Epithelial cell of proximal tubule (primary cell): ENCODE results near the gene ENTR1. TPM values are rescaled to one million over a fixed set of nuclear protein-coding genes. Genes with fewer than 3 reads are reported as not detected.

Experiments
- DNase-seq: peaks from one replicate; pipeline ENCODE4 v3.0.0-alpha.2; 2011; ENCODE audit warnings: low read depth
- H3K4me3 ChIP-seq: 2 replicates; pipeline ENCODE4 v1.5.1; 2011; ENCODE audit warnings: low read depth, mild to moderate bottlenecking, low read length
- total RNA-seq: library from RNA; depleted of rRNA; stranded (reverse); fragments of >200 nt; gene quantifications from 2 replicates; pipeline ENCODE4 v1.2.3, GENCODE V29; 2015
- TF ChIP-seq, protein P1 (sequence below): conservative IDR thresholded peaks from 2 replicates; pipeline ENCODE4 v1.5.1; 2012; ENCODE audit warnings: low read depth, mild to moderate bottlenecking, low read length

Gene ENTR1
- total RNA-seq, 1 donor from 2014 or later: 57.5 TPM

DNA sequence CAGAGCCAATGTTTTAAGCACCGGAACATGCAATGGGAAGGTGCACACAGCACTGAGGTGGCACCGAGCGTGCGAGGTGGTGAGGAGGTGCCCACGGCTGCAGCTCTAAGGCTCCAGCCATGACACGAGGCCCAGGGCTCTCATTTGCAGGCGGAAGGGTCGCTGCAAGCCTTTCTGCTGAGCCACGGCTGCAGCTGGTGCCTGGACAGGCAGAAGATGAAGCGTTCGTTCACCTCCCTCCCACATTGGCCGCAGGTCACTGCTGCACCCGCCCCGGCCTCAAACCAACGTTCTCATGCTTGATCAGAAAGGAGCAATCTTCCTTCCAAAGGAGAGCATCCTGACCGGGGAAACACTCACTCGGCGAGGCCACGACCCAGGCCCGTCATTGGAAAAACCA is 33.7 kb upstream of the ENTR1 start:
- no peak overlapping the region for H3K4me3 ChIP-seq
- DNase-seq: no peak
- TF ChIP-seq, protein P1, sequence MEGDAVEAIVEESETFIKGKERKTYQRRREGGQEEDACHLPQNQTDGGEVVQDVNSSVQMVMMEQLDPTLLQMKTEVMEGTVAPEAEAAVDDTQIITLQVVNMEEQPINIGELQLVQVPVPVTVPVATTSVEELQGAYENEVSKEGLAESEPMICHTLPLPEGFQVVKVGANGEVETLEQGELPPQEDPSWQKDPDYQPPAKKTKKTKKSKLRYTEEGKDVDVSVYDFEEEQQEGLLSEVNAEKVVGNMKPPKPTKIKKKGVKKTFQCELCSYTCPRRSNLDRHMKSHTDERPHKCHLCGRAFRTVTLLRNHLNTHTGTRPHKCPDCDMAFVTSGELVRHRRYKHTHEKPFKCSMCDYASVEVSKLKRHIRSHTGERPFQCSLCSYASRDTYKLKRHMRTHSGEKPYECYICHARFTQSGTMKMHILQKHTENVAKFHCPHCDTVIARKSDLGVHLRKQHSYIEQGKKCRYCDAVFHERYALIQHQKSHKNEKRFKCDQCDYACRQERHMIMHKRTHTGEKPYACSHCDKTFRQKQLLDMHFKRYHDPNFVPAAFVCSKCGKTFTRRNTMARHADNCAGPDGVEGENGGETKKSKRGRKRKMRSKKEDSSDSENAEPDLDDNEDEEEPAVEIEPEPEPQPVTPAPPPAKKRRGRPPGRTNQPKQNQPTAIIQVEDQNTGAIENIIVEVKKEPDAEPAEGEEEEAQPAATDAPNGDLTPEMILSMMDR: no peak

DNA sequence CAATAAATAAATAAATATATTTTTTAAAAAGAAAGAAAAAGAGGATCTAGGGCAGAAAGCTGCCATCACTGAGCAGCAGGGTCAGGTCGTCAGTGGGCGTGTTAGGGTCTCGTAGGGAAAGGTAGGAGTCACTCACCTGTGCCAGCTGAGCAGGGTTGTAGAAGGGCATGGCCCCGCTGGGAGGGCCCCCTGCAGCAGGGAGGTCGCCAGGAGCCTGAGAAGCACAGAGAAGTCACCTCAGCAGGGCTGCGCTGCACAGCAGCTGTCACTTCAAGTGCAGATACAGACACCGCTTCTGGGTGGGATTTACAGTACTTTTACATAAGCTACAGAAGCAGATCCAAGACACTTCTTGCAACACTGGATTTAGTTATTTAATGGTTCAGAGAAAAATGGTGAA is 33.3 kb upstream of the ENTR1 start:
- DNase-seq: no peak
- TF ChIP-seq, protein P1: no peak
- no peak overlapping the region for H3K4me3 ChIP-seq

DNA sequence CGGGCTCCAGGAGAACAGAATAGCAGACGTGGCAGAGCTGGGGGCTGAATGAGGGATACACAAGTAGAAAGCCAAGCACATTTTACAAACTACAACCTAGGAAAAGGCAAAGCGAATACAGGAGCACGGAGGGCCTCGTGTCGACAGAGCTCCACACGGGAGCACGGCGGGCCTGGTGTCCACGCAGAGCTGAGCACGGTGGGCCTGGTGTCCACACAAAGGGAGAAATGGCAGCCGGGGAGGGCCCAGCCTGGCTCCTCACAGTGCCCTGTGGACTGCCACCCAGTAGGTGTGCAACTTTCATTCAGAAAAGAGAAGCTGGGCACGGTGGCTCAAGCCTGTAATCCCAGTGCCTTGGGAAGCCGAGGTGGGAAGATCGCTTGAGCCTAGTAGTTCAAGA is 32.7 kb upstream of the ENTR1 start:
- TF ChIP-seq, protein P1: no peak
- H3K4me3 ChIP-seq: no peak overlapping the region
- no peak for DNase-seq

DNA sequence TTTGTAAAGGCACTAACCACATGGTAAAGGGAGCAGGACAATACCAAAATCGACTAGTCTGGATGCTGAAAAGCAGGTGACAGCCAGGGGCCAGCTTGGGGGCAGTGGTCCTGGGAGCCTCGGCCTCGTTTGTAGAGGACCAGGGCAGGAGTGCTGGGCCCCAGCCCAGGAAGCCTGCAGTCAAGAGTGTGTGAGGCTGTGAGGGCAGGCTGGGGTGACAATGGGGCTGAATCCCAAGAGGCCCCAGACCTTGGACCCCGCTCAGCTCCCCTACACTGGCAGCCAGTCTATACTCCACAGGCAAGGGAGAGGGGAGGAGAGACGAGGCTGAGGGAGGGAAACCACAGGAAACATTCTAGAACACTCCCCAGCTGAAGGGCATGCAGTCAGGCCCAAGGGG is 31.9 kb upstream of the ENTR1 start:
- DNase-seq: no peak
- TF ChIP-seq, protein P1: no peak
- no peak overlapping the region for H3K4me3 ChIP-seq

DNA sequence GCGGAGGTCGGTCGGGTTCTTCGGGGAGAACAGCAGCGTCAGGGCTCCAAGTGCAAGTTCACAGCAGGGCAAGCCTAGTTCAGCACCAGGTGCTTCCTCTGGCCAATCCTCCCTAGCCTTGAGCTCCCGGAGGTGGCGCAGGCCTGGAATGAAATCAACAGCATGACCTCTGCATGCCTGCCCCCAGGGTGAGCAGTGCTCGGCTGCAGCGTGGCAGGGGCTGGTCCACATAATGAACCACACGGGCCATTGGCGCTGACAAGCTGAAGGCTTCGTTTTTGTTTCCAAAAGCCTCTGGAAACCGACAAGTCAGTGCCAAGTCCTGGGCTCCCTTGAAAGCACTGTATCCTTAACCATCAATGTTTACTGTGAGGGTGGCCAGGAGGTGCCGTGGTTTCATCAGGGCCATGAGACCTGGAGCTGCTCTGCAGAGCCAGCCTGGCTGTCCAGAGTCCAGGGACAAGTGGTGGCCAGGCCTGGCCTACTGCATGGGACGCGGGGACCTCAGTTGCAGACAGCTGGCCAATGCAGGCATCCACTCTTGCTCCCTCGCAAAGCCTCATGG is 31.3 kb upstream of the ENTR1 start:
- no peak for DNase-seq
- TF ChIP-seq, protein P1: no peak
- no peak overlapping the region for H3K4me3 ChIP-seq

DNA sequence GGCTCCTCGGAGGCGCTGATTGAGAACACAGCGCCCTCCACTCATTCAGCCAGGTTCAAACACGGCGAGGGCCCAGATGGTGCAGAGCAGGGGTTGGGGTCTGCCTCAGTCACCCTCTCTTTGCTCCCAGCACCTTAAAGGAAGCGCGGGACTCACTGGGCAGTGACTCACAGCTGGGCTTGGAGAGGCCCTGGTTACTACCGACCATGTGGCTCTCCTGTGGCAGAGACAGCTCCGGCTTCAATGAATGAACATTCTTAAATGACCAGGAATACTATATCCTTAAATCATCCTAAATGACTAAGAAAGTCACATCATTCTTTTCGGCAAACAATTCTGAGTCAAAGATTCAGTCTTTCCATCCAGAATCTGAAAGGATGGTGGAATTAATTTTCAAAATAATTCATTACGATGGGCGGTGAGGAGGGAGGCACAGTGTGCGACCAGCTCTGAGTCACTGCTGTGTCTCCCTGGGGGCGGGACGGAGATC is 30.8 kb upstream of the ENTR1 start:
- TF ChIP-seq, protein P1: no peak
- H3K4me3 ChIP-seq: no peak overlapping the region
- no peak for DNase-seq

DNA sequence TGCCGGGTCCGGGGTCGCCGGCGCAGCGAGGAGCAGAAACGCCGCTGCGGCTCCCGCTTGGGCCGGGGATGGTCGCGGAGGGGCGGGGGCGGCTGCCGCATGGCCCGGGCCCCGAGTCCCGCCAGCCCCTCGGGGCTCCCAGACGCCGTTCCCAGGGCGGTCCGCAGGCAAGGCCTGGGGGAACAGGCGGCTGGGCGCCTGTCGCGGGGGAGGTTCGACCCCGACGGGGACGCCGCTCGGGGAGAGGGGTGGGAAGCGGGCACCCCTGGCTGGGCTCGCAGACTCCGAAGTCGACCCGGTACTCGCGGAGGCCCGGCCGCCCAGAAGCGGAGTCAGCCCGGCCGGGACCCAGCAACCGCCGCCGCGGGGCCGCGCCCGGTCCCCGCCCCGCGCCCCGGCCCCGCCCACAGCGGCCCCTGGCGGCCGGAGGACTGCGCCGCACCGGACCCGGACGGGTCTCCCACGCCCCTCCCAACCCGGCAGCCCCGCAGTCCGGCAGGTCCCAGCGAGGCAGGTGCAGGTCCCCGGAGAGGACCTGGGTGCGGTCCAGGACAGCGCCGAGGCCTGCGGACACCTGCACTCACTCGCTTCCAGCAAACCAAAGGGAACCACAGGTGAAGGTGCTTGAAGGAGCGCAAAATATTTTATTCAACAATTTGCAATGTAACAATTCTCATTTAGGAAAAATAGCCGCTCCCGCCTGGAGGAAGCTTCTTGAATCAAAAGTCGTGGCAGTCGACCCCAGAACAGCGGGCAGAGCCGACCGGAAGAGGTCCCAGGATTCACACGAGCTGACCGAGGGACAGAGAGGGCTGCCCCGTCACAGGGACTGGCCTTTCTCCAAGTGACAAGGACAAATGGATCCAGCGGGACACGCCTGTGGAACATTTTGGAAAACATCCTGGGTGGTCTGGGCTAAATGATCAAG is 29.3 kb upstream of the ENTR1 start, which contains the start of gene INPP5E:
INPP5E (minus strand) TSS at position 365 of the 928 bp plus-strand sequence. CDS start 426 bp downstream, outside the sequence.
- TF ChIP-seq, protein P1: peak; percentile 49
- peak within 1 kb of the TSS; percentile 84 for H3K4me3 ChIP-seq
- no peak for DNase-seq
